Measurements from ENCODE around the gene OR10G3. TPM values are rescaled to one million over a fixed set of nuclear protein-coding genes. Genes with fewer than 3 reads are reported as not detected.

Gene OR10G3
- total RNA-seq, 1 donor from 2014 or later: not detected

- no peaks in the 10 kb centered on the region for H3K9me3 ChIP-seq
- TF ChIP-seq, protein P1, sequence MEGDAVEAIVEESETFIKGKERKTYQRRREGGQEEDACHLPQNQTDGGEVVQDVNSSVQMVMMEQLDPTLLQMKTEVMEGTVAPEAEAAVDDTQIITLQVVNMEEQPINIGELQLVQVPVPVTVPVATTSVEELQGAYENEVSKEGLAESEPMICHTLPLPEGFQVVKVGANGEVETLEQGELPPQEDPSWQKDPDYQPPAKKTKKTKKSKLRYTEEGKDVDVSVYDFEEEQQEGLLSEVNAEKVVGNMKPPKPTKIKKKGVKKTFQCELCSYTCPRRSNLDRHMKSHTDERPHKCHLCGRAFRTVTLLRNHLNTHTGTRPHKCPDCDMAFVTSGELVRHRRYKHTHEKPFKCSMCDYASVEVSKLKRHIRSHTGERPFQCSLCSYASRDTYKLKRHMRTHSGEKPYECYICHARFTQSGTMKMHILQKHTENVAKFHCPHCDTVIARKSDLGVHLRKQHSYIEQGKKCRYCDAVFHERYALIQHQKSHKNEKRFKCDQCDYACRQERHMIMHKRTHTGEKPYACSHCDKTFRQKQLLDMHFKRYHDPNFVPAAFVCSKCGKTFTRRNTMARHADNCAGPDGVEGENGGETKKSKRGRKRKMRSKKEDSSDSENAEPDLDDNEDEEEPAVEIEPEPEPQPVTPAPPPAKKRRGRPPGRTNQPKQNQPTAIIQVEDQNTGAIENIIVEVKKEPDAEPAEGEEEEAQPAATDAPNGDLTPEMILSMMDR (IDR thresholded peaks at IDR 0.05): no peak
- H3K4me1 ChIP-seq: peaks cover 4 to 6% of the 10 kb centered on the region in 2 donors
- peak within 1 kb of the TSS; percentile 51 to 67 for H3K27ac ChIP-seq
- DNase-seq (ENCODE audit: low spot score in 2 of 2): peak in 1 of 2 donors; percentile 86
- no peaks in the 10 kb centered on the region for H3K27me3 ChIP-seq
- H3K4me3 ChIP-seq: peak within 1 kb of the TSS; percentile 59 to 88
- H3K36me3 ChIP-seq: peaks cover 0 to 3% of the 10 kb centered on the region in 2 donors
- intact Hi-C loops (cut with DNase I): loop anchor here (1.0 kb wide), 2 partner anchors 15 to 49 kb away; partner anchors contain the start of genes METTL3 and TOX4
Observed at GRCh38 chr14:21525962-21526671, 53.8 kb downstream of the OR10G3 start, which contains the start of gene SALL2. Gene SALL2, minus strand, starts transcription at chr14:21526346. Its CDS starts 219 bp downstream, at chr14:21526127.

- DNase-seq (ENCODE audit: low spot score in 2 of 2): no peak
- peak overlapping the region; percentile 59 to 88 for H3K4me3 ChIP-seq
- intact Hi-C loops (cut with DNase I): no loop called here
- TF ChIP-seq, protein P1 (IDR thresholded peaks at IDR 0.05): no peak
- H3K36me3 ChIP-seq: peaks cover 0 to 3% of the 10 kb centered on the region in 2 donors
- no peaks in the 10 kb centered on the region for H3K27me3 ChIP-seq
- peak overlapping the region; percentile 51 to 67 for H3K27ac ChIP-seq
- peaks cover 4 to 6% of the 10 kb centered on the region in 2 donors for H3K4me1 ChIP-seq
- H3K9me3 ChIP-seq: no peaks in the 10 kb centered on the region
Observed at GRCh38 chr14:21525571-21525961, 54.3 kb downstream of the OR10G3 start.

- TF ChIP-seq, protein P1 (IDR thresholded peaks at IDR 0.05): no peak
- no peak for DNase-seq (ENCODE audit: low spot score in 2 of 2)
- H3K27me3 ChIP-seq: no peaks in the 10 kb centered on the region
- peaks cover 0 to 3% of the 10 kb centered on the region in 2 donors for H3K36me3 ChIP-seq
- H3K4me1 ChIP-seq: peaks cover 4 to 6% of the 10 kb centered on the region in 2 donors
- H3K27ac ChIP-seq: peak overlapping the region in 1 of 2 donors; percentile 67
- intact Hi-C loops (cut with DNase I): no loop called here
- H3K9me3 ChIP-seq: no peaks in the 10 kb centered on the region
- peak overlapping the region; percentile 59 to 88 for H3K4me3 ChIP-seq
Observed at GRCh38 chr14:21524575-21525490, 55.0 kb downstream of the OR10G3 start.

DNA sequence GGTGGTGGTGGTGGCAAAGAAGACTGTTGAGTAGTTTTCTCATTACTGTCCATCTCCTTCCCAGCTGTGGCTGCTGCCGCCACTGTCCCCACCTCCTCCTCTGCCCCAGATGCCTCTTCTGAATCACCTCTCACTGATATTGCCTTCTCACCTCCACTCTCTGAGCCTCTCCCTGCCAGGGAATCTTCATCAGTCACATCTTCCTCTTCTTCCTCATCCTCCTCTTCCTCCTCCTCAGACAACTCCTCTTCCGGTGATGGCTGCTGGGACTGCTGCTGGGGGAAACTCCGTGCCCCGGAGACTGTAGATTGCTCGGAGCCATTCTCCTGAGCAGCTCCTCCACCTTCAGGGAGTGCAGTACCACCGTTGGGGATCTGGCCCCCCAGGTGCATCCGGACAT, 56.7 kb downstream of the OR10G3 start:
- intact Hi-C loops (cut with DNase I): no loop called here
- Histone ChIP-seq H3K27me3 (no peaks in the 10 kb centered on the region), H3K27ac (no peak overlapping the region), H3K4me3 (no peak overlapping the region), H3K9me3 (no peaks in the 10 kb centered on the region), H3K36me3 (peaks cover 0 to 3% of the 10 kb centered on the region in 2 donors), H3K4me1 (peaks cover 4 to 6% of the 10 kb centered on the region in 2 donors)
- no peak for DNase-seq (ENCODE audit: low spot score in 2 of 2)
- TF ChIP-seq, protein P1 (IDR thresholded peaks at IDR 0.05): no peak

DNA sequence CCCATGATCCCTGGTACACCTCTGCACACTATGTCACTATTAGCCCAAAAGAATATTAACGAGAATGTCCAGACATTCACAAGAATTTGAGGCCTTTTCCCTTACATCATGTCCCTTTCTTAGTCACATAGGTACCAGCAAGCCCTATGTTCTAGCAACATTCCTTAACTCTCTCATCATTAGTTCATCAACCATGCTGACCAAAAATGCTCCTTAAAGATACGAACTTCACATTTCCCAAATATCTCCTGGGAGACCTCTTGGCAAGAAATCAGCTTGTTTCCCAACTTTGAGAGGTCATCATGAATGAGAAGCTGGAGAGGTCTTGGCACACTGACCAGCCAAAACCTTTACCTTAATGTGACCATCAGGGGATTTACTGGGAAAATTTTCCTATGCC, 58.4 kb downstream of the OR10G3 start:
- H3K4me1 ChIP-seq: no peaks in the 10 kb centered on the region
- no peak overlapping the region for H3K27ac ChIP-seq
- no peaks in the 10 kb centered on the region for H3K9me3 ChIP-seq
- intact Hi-C loops (cut with DNase I): no loop called here
- peaks cover 0 to 3% of the 10 kb centered on the region in 2 donors for H3K36me3 ChIP-seq
- DNase-seq (ENCODE audit: low spot score in 2 of 2): no peak
- H3K27me3 ChIP-seq: no peaks in the 10 kb centered on the region
- TF ChIP-seq, protein P1 (IDR thresholded peaks at IDR 0.05): no peak
- no peak overlapping the region for H3K4me3 ChIP-seq

All from ascending aorta (tissue), 2 donors.